WTC11 (cell line): ENCODE data around the gene RPL7L1. TPM values are rescaled to one million over a fixed set of nuclear protein-coding genes. Genes with fewer than 3 reads are reported as not detected.
A peak's percentile ranks its signal among the peaks of the same experiment; 100 is the strongest.
"Not testable (repeated sequence)": the region's sequence is repeated elsewhere in the genome, so short reads cannot be mapped to it uniquely, and the experiment has no call there.

Experiments used
- ATAC-seq: fragments of 200-7000 bp; cut with Tn5 transposase; 2 replicates; pipeline ENCODE4 v1.10.0; 2021; ENCODE audit warnings: mild to moderate bottlenecking, moderate library complexity
- CTCF ChIA-PET: fragments of 300-600 bp; sonication (Branson Sonifier 250); formaldehyde crosslinking; loops from one replicate; lab custom pipeline; 2021; ENCODE audit warnings: antibody characterized with exemption; lab: Charles Lee
- POLR2A ChIA-PET: fragments of 350-600 bp; sonication (Branson Sonifier 250); formaldehyde crosslinking; loops from one replicate; lab custom pipeline; 2021; ENCODE audit warnings: antibody characterized with exemption; lab: Charles Lee
- DNase-seq: peaks from one replicate; pipeline ENCODE4 v3.0.0; 2021; ENCODE audit warnings: low spot score
- H3K27ac Mint-ChIP-seq: 2 replicates; pipeline ENCODE4 v1.8.0; 2021; ENCODE audit warnings: mixed read lengths
- H3K27me3 Mint-ChIP-seq: 2 replicates; pipeline ENCODE4 v1.8.0; 2021; ENCODE audit warnings: low read depth, mild to moderate bottlenecking, moderate library complexity, mixed read lengths
- H3K36me3 Mint-ChIP-seq: 2 replicates; pipeline ENCODE4 v1.8.0; 2021; ENCODE audit warnings: mixed read lengths
- H3K4me1 Mint-ChIP-seq: 2 replicates; pipeline ENCODE4 v1.8.0; 2022; ENCODE audit warnings: mixed read lengths
- H3K4me3 Mint-ChIP-seq: 2 replicates; pipeline ENCODE4 v1.8.0; 2021; ENCODE audit warnings: mild to moderate bottlenecking, moderate library complexity, mixed read lengths
- H3K9me3 Mint-ChIP-seq: 2 replicates; pipeline ENCODE4 v1.8.0; 2021; ENCODE audit warnings: mixed read lengths
- ARID4B ChIP-seq: sonication (generic); formaldehyde crosslinking; IDR thresholded peaks from 2 replicates; pipeline ENCODE4 v1.8.0; 2023; ENCODE audit warnings: missing genetic modification reagents, mild to moderate bottlenecking, borderline replicate concordance
- ATF3 ChIP-seq: sonication (generic); formaldehyde crosslinking; conservative IDR thresholded peaks from 2 replicates; pipeline ENCODE4 v1.8.1; 2022; ENCODE audit warnings: mild to moderate bottlenecking, missing genetic modification reagents
- CREB1 ChIP-seq: sonication (generic); formaldehyde crosslinking; IDR thresholded peaks from 2 replicates; pipeline ENCODE4 v1.8.0; 2023; ENCODE audit warnings: mild to moderate bottlenecking, missing genetic modification reagents
- CTCF ChIP-seq: fragments of 200-600 bp; IDR thresholded peaks from 2 replicates; pipeline ENCODE4 v1.8.0; 2022; ENCODE audit warnings: antibody characterized with exemption
- E2F4 ChIP-seq: sonication (generic); formaldehyde crosslinking; IDR thresholded peaks from 2 replicates; pipeline ENCODE4 v1.8.1; 2022; ENCODE audit warnings: low read depth, mild to moderate bottlenecking, moderate library complexity, missing genetic modification reagents, borderline replicate concordance
- ELF4 ChIP-seq: sonication (generic); formaldehyde crosslinking; IDR thresholded peaks from 2 replicates; pipeline ENCODE4 v1.8.1; 2022; ENCODE audit warnings: low read depth, mild to moderate bottlenecking, moderate library complexity, missing genetic modification reagents
- FOXK1 ChIP-seq: sonication (generic); formaldehyde crosslinking; IDR thresholded peaks from 2 replicates; pipeline ENCODE4 v1.8.0; 2022; ENCODE audit warnings: mild to moderate bottlenecking, moderate library complexity, missing genetic modification reagents
- GRHL2 ChIP-seq: fragments of 250-450 bp; sonication (Bioruptor Pico); IDR thresholded peaks from 2 replicates; pipeline ENCODE4 v1.8.0; 2022; ENCODE audit warnings: mild to moderate bottlenecking, moderate library complexity; ENCODE audit not compliant: insufficient replicate concordance, severe bottlenecking
- MYBL2 ChIP-seq: sonication (generic); formaldehyde crosslinking; IDR thresholded peaks from 2 replicates; pipeline ENCODE4 v1.8.1; 2023; ENCODE audit warnings: mild to moderate bottlenecking, moderate library complexity, missing genetic modification reagents
- SP1 ChIP-seq: sonication (generic); formaldehyde crosslinking; conservative IDR thresholded peaks from 2 replicates; pipeline ENCODE4 v1.8.1; 2022; ENCODE audit warnings: missing genetic modification reagents
- TEAD1 ChIP-seq: sonication (generic); formaldehyde crosslinking; IDR thresholded peaks from 2 replicates; pipeline ENCODE4 v1.8.0; 2022; ENCODE audit warnings: mild to moderate bottlenecking, missing genetic modification reagents
- ZNF423 ChIP-seq: fragments of 250-450 bp; sonication (Bioruptor Pico); IDR thresholded peaks from 2 replicates; pipeline ENCODE4 v2.1.2; 2022; ENCODE audit warnings: mild to moderate bottlenecking, moderate library complexity
- total RNA-seq: library from RNA; stranded (reverse); gene quantifications from 3 replicates; pipeline ENCODE4 v1.2.3, GENCODE V29; 2021
- TF ChIP-seq, protein P1 (sequence below): sonication (generic); formaldehyde crosslinking; IDR thresholded peaks from 2 replicates; pipeline ENCODE4 v1.8.1; 2023; ENCODE audit warnings: mild to moderate bottlenecking, missing genetic modification reagents, moderate library complexity

Gene RPL7L1
- total RNA-seq, 1 experiment from 2014 or later = 107 TPM

DNA sequence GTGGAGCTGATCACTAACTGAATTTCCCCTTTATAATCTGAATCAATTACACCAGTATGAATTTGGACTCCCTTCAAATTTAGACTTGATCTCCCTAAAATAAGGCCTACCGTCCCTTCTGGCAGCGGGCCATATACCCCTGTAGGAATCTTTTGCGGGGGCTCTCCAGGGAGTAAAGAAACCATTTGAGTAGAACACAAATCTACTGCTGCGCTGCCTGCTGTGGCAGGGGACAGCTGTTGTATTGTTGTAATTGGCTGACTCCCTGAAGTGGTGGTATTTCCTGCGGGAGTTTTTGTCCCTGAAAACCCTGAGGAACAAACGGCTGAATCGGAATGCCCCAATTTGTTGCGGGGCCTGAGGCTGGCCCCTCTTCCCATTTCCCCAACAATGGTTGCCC, 20.5 kb downstream of the RPL7L1 start:
- no peaks in the 10 kb centered on the region for H3K9me3 Mint-ChIP-seq
- no peaks in the 10 kb centered on the region for H3K36me3 Mint-ChIP-seq
- CTCF ChIA-PET = interaction anchor here (0.8 to 3.6 kb wide), 4 partner anchors 12 to 244 kb away, joined by 3 to 19 read pairs (median 3); partner anchors contain the start of genes KLC4 and MRPL2
- peak overlapping the region; percentile 69 for H3K27ac Mint-ChIP-seq
- no peak for DNase-seq
- POLR2A ChIA-PET = interaction anchor here (0.6 kb wide), 1 partner anchor 49 kb away, joined by 3 read pairs; no protein-coding TSS in a partner anchor
- no peak for ATAC-seq
- H3K4me1 Mint-ChIP-seq = peaks cover 32% of the 10 kb centered on the region
- H3K27me3 Mint-ChIP-seq = no peaks in the 10 kb centered on the region
- no peak overlapping the region for H3K4me3 Mint-ChIP-seq
- TF ChIP-seq CREB1 (no peak), SP1 (CRISPR knock-in tag) (no peak), GRHL2 (CRISPR knock-in tag) (no peak), ZNF423 (CRISPR knock-in tag) (peak; percentile 93), TEAD1 (CRISPR knock-in tag) (0 out of 2 replicates have a peak, but pooled peaks have one; percentile 17)
- TF ChIP-seq, protein P1, sequence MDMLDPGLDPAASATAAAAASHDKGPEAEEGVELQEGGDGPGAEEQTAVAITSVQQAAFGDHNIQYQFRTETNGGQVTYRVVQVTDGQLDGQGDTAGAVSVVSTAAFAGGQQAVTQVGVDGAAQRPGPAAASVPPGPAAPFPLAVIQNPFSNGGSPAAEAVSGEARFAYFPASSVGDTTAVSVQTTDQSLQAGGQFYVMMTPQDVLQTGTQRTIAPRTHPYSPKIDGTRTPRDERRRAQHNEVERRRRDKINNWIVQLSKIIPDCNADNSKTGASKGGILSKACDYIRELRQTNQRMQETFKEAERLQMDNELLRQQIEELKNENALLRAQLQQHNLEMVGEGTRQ (CRISPR knock-in tag) = no peak

DNA sequence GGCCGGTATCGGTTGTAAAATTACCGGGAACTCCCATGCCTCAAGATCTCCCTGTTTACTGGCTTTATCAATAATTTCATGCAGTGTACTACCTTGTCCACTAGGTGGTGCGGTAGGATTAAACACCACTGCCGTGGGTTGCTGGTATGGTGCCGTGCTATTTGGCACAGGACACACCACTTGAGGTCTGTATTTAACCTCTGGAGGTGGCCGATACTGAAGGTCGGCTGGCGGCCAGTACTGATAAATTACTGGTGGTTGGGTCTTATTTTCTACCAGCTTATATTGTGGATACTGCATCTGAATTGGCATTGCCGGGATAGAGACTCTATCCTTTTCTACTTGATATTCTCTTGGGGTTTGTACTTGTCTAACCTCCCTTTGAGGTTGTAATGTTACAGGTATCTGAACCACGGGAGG, 22.1 kb downstream of the RPL7L1 start:
- peak; percentile 98 for ATAC-seq
- ChIA-PET POLR2A (no interaction called here), CTCF (interaction anchor here (0.6 to 3.6 kb wide), 9 partner anchors 10 to 242 kb away, joined by 3 to 19 read pairs (median 4); partner anchors contain the start of genes GNMT, KLC4, MRPL2 and PEX6)
- Mint-ChIP-seq H3K27ac (peak overlapping the region; percentile 84), H3K27me3 (no peaks in the 10 kb centered on the region; the same call in 1 of the 2 replicates), H3K36me3 (no peaks in the 10 kb centered on the region), H3K4me1 (peaks cover 32% of the 10 kb centered on the region), H3K9me3 (no peaks in the 10 kb centered on the region), H3K4me3 (no peak overlapping the region)
- DNase-seq = peak; percentile 68
- peak; percentile 89 for TF ChIP-seq CTCF
- no peak for TF ChIP-seq E2F4
- peak; percentile 54; the same call in 1 of the 2 replicates for TF ChIP-seq FOXK1 (CRISPR knock-in tag)
- no peak for TF ChIP-seq ELF4 (CRISPR knock-in tag)
- TF ChIP-seq TEAD1 (CRISPR knock-in tag) = peak; percentile 50; the same call in 1 of the 2 replicates

GRCh38 chr6:42902429-42903263, 23.2 kb downstream of the RPL7L1 start:
- ATAC-seq, H3K36me3 Mint-ChIP-seq, POLR2A ChIA-PET, H3K27me3 Mint-ChIP-seq, H3K4me3 Mint-ChIP-seq, H3K9me3 Mint-ChIP-seq, H3K27ac Mint-ChIP-seq, DNase-seq: not testable (repeated sequence)
- CTCF ChIA-PET = interaction anchor here (1.2 to 3.6 kb wide), 4 partner anchors 9 to 241 kb away, joined by 3 to 19 read pairs (median 6); partner anchors contain the start of genes GNMT, KLC4 and MRPL2
- peaks cover 32% of the 10 kb centered on the region for H3K4me1 Mint-ChIP-seq

GRCh38 chr6:42904467-42904866, 25.1 kb downstream of the RPL7L1 start:
- H3K4me1 Mint-ChIP-seq = peaks cover 22% of the 10 kb centered on the region
- ChIA-PET POLR2A (interaction anchor here (0.8 kb wide), 1 partner anchor 24 kb away, joined by 3 read pairs; no protein-coding TSS in a partner anchor), CTCF (interaction anchor here (0.7 kb wide), 1 partner anchor 140 kb away, joined by 4 read pairs; no protein-coding TSS in a partner anchor)
- no peak overlapping the region for H3K4me3 Mint-ChIP-seq
- DNase-seq (no peak), ATAC-seq (no peak)
- H3K9me3 Mint-ChIP-seq = no peaks in the 10 kb centered on the region
- H3K27ac Mint-ChIP-seq = no peak overlapping the region
- no peaks in the 10 kb centered on the region for H3K36me3 Mint-ChIP-seq
- H3K27me3 Mint-ChIP-seq = no peaks in the 10 kb centered on the region; the same call in 1 of the 2 replicates
- no peak for TF ChIP-seq ATF3 (CRISPR knock-in tag)
- TF ChIP-seq ARID4B = no peak
- TF ChIP-seq MYBL2 = no peak
